K562 (cell line): ENCODE data around the gene CDYL2. TPM values are rescaled to one million over a fixed set of nuclear protein-coding genes. Genes with fewer than 3 reads are reported as not detected.

ENCODE experiments used
- ATAC-seq: fragments of 200-7000 bp; cut with Tn5 transposase; 3 replicates; pipeline ENCODE4 v1.9.1; 2020; ENCODE audit warnings: moderate library complexity
- BruUV-seq: library from RNA; stranded (reverse); fragments of 400-500 nt; replicated peaks from 2 replicates; lab custom pipeline; 2021; lab: Mats Ljungman, UMichigan
- CTCF ChIA-PET: fragments of 300-600 bp; formaldehyde crosslinking; extraction: SDS; loops from one replicate; lab custom pipeline; 2021; ENCODE audit warnings: low intra/inter-chr PET ratio; lab: Yijun Ruan, JAX
- POLR2A ChIA-PET: fragments of 300-600, 350-650 bp; sonication (Branson Sonifier 250); formaldehyde crosslinking; extraction: SDS; loops from one replicate; lab custom pipeline; 2021; ENCODE audit warnings: antibody characterized with exemption, inconsistent platforms; lab: Yijun Ruan, JAX
- DNase-seq, 4 experiments: peaks; one replicate each; pipeline versions ENCODE4 v3.0.0 to v3.0.0-alpha.2; 2011 to 2018; ENCODE audit warnings: low spot score in 3 of 4, mixed read lengths in 3 of 4; ENCODE audit errors: extremely low read depth in 1 of 4
- FAIRE-seq: peaks from 2 replicates; lab custom pipeline; 2011; peaks lifted over from hg19 to GRCh38; lab: Jason Lieb, UNC
- H2AFZ ChIP-seq: 2 replicates; pipeline ENCODE4 v1.6.0; 2011; ENCODE audit warnings: low read depth, low read length, control low read depth, inconsistent platforms
- H3K27ac ChIP-seq: fragments of 200-600 bp; 3 replicates; pipeline ENCODE4 v1.8.0; 2011; ENCODE audit warnings: low read depth, mild to moderate bottlenecking, control low read depth, inconsistent platforms, low read length, moderate library complexity, mixed read lengths; ENCODE audit errors: extremely low read depth
- H3K27me3 ChIP-seq, 2 experiments: fragments of 300-600 bp in 1 of 2; 2 replicates in 1 of 2; 3 replicates in 1 of 2; pipeline versions ENCODE4 v1.6.0 to v1.8.0; 2011; ENCODE audit warnings: inconsistent platforms in 2 of 2, low read length in 2 of 2, mild to moderate bottlenecking in 1 of 2, mixed read lengths in 1 of 2, moderate library complexity in 1 of 2; ENCODE audit not compliant: control insufficient read depth in 2 of 2, insufficient read depth in 2 of 2
- H3K36me3 ChIP-seq: fragments of 300-600 bp; 3 replicates; pipeline ENCODE4 v1.8.0; 2011; ENCODE audit warnings: mild to moderate bottlenecking, low read length, inconsistent platforms; ENCODE audit not compliant: control insufficient read depth, insufficient read depth
- H3K4me1 ChIP-seq, 2 experiments: fragments of 200-600 bp in 1 of 2; replicated peaks in 1 of 2; 2 replicates in 1 of 2; 3 replicates in 1 of 2; pipeline versions ENCODE4 v1.5.1 to v1.8.0; 2011; ENCODE audit warnings: inconsistent platforms in 2 of 2, low read length in 2 of 2, mild to moderate bottlenecking in 1 of 2, mixed read lengths in 1 of 2, moderate library complexity in 1 of 2; ENCODE audit not compliant: control insufficient read depth in 2 of 2, insufficient read depth in 2 of 2
- H3K4me2 ChIP-seq: 2 replicates; pipeline ENCODE4 v1.6.1; 2011; ENCODE audit warnings: low read length, control low read depth, inconsistent platforms, mixed read lengths; ENCODE audit not compliant: insufficient read depth
- H3K4me3 ChIP-seq: fragments of 200-600 bp; sonication (generic), shearing (Covaris generic); 2 replicates; pipeline ENCODE4 v1.5.1; 2016; ENCODE audit warnings: control low read depth, inconsistent platforms
- H3K79me2 ChIP-seq: fragments of 200-600 bp; 3 replicates; pipeline ENCODE4 v1.8.0; 2011; ENCODE audit warnings: low read length, inconsistent platforms; ENCODE audit not compliant: control insufficient read depth, insufficient read depth
- H3K9ac ChIP-seq, 2 experiments: 2 replicates each; pipeline versions ENCODE4 v1.6.0 to v1.6.1; 2011; ENCODE audit warnings: low read depth in 2 of 2, low read length in 2 of 2, control low read depth in 1 of 2, inconsistent platforms in 1 of 2, mild to moderate bottlenecking in 1 of 2, mixed read lengths in 1 of 2; ENCODE audit not compliant: insufficient read depth in 1 of 2
- H3K9me1 ChIP-seq: one replicate; pipeline ENCODE4 v1.6.0; 2011; ENCODE audit warnings: inconsistent platforms, mild to moderate bottlenecking, low read length, moderate library complexity; ENCODE audit not compliant: control insufficient read depth, insufficient read depth
- H3K9me3 ChIP-seq: replicated peaks from 2 replicates; pipeline ENCODE4 v1.5.1; 2011; ENCODE audit warnings: low read depth, low read length, inconsistent platforms; ENCODE audit not compliant: control insufficient read depth, insufficient read depth
- H4K20me1 ChIP-seq: replicated peaks from 2 replicates; pipeline ENCODE4 v1.6.1; 2011; ENCODE audit warnings: low read length, inconsistent platforms, mixed read lengths; ENCODE audit not compliant: control insufficient read depth, insufficient read depth
- ATF3 ChIP-seq, 2 experiments: fragments of 450-650 bp in 1 of 2; sonication (generic) in 1 of 2; formaldehyde crosslinking in 1 of 2; IDR thresholded peaks in 1 of 2; conservative IDR thresholded peaks in 1 of 2; 2 replicates each; pipeline versions ENCODE4 v1.6.1 to v1.8.1; 2016 to 2023; ENCODE audit warnings: mild to moderate bottlenecking in 2 of 2, moderate library complexity in 2 of 2, inconsistent platforms in 1 of 2, missing genetic modification reagents in 1 of 2
- ESRRB ChIP-seq: fragments of 250-450 bp; sonication (Bioruptor Pico); IDR thresholded peaks from 2 replicates; pipeline ENCODE4 v1.5.0; 2020; ENCODE audit warnings: mild to moderate bottlenecking, moderate library complexity, borderline replicate concordance
- FOSL1 ChIP-seq: fragments of 200-800 bp; sonication (Bioruptor generic); conservative IDR thresholded peaks from 2 replicates; pipeline ENCODE4 v1.6.1; 2016; ENCODE audit warnings: missing genetic modification characterization, missing compliant biosample characterization
- POLR2B ChIP-seq: fragments of 450-650 bp; IDR thresholded peaks from 2 replicates; pipeline ENCODE4 v1.6.1; 2018; ENCODE audit warnings: low read depth; ENCODE audit not compliant: partially characterized antibody
- RBM39 ChIP-seq: fragments of 200-400 bp; formaldehyde crosslinking; optimal IDR thresholded peaks from 2 replicates; pipeline ENCODE3; 2018; ENCODE audit warnings: low read depth, low read length
- THRA ChIP-seq: fragments of 450-650 bp; IDR thresholded peaks from 2 replicates; pipeline ENCODE4 v1.6.1; 2017; ENCODE audit warnings: mild to moderate bottlenecking, moderate library complexity
- ZC3H11A ChIP-seq: IDR thresholded peaks from 2 replicates; pipeline ENCODE4 v1.6.1; 2012; ENCODE audit warnings: low read depth, low read length, improper control_type of control experiment
- ZFX ChIP-seq: sonication (generic); formaldehyde crosslinking; IDR thresholded peaks from 2 replicates; pipeline ENCODE4 v1.8.0; 2022; ENCODE audit warnings: mild to moderate bottlenecking, missing genetic modification reagents, moderate library complexity
- ZNF311 ChIP-seq: fragments of 250-450 bp; sonication (Bioruptor Pico); IDR thresholded peaks from 2 replicates; pipeline ENCODE4 v1.4.0; 2020; ENCODE audit warnings: mild to moderate bottlenecking, moderate library complexity
- WGBS: fragments of 100-300 bp; shearing (Covaris generic); methylation state at CpG from one replicate; pipeline ENCODE4 v1.1.6; 2016; ENCODE audit warnings: low coverage, mixed read lengths; ENCODE audit not compliant: insufficient coverage; ENCODE audit errors: missing lambda C conversion rate; 5-methylcytosine and 5-hydroxymethylcytosine counted together
- in situ Hi-C: fragments of 300-500 bp; cut with MboI; formaldehyde crosslinking; loops from 4 replicates; pipeline ENCODE4 v1.15.0; 2018; ENCODE audit warnings: inconsistent platforms, mixed read lengths
- intact Hi-C: fragments of 100-400 bp; cut with micrococcal nuclease; formaldehyde crosslinking; loops from 2 replicates; pipeline ENCODE4 v1.14.2; 2022
- polyA plus RNA-seq, 8 experiments: library from polyadenylated mRNA; depleted of rRNA in 4 of 8; stranded (reverse) in 5 of 8; unstranded in 3 of 8; fragments of >200 nt; fragmentation: Nextera tagmentation in 2 of 8; fragmentation: Illumina TruSeq in 1 of 8; extraction: Ambion mirVana in 2 of 8; extraction: Trizol in 1 of 8; gene quantifications; 2 replicates each; pipeline versions ENCODE4 v1.2.1 to v1.2.3, GENCODE V29; 2011 to 2014; ENCODE audit warnings: inconsistent platforms in 1 of 8, missing spikeins in 1 of 8
- total RNA-seq, 7 experiments: library from RNA; depleted of rRNA in 6 of 7; stranded (reverse); fragments of >200 nt in 6 of 7; fragmentation: Illumina TruSeq in 2 of 7; extraction: Trizol in 2 of 7; gene quantifications; 2 replicates each; pipeline versions ENCODE4 v1.2.1 to v1.2.3, GENCODE V29; 2011 to 2021; ENCODE audit warnings: low replicate concordance in 1 of 7
- TF ChIP-seq, protein P1 (sequence below): fragments of 250-450 bp; sonication (Bioruptor Pico); IDR thresholded peaks from 2 replicates; pipeline ENCODE4 v1.5.0; 2021; ENCODE audit warnings: mild to moderate bottlenecking, moderate library complexity
- TF ChIP-seq, protein P2 (sequence below): fragments of 450-650 bp; IDR thresholded peaks from 2 replicates; pipeline ENCODE4 v1.6.1; 2016; ENCODE audit warnings: missing biosample characterization, missing genetic modification characterization
- TF ChIP-seq, protein P3 (sequence below): sonication (generic); formaldehyde crosslinking; IDR thresholded peaks from 2 replicates; pipeline ENCODE4 v1.8.1; 2022; ENCODE audit warnings: missing genetic modification reagents

The CDYL2 gene
- total and polyA plus RNA-seq, 9 of the 15 experiments (the other 6 are each of a cell fraction or from before 2014, with no cell fraction given) = under 0.01 to 0.04 (median 0.01) TPM; not detected in 6

DNA sequence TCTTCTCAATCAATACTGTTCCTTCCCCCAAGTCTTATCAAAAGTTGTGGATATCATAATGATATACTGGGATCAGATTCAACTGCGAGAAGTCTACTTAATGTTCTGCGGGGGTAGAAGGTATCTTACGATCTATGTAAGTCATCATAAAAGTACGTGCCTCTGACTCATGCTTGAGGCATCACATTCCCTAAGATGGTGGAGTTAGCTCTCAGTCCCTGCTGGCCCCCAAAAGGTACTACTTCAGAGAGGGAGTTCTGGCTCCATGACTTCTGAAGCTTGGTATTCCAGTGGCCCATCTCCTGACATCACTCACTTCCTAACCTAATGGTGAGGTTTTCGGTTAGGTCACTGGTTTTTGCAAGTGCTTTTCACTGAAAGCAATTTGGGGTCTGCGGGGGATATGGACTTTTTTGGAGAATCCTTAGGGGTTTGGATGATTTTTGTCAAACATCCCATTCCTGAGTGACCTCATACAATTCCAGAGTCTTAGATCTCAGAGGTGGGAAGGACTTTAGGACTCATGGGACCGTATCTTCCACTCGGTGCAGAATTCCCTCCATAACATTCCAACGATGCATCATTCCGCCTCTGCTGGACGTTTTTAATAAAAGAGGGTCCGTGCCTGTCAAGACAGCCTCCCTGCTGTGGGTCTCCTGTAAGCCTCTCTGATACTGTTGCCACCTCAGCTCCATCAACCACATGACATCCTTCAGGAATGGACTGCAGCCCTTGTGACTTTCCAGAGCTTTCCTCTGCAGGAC is 189.3 kb downstream of the CDYL2 start:
- Histone ChIP-seq H2AFZ (no peak overlapping the region), H3K9me1 (no peaks in the 10 kb centered on the region), H3K27ac (no peak overlapping the region), H4K20me1 (no peaks in the 10 kb centered on the region), H3K79me2 (no peaks in the 10 kb centered on the region), H3K27me3 (peaks cover 2 to 58% of the 10 kb centered on the region in 2 experiments; a peak in 3 of 5 replicates), H3K4me3 (no peak overlapping the region), H3K9me3 (no peaks in the 10 kb centered on the region), H3K9ac (no peak overlapping the region), H3K36me3 (no peaks in the 10 kb centered on the region), H3K4me1 (no peaks in the 10 kb centered on the region), H3K4me2 (no peak overlapping the region)
- BruUV-seq = no TSS peak
- ATAC-seq (peak; percentile 40; the same call in 2 of the 3 replicates), DNase-seq (peak in 2 of 4 experiments; percentile 23 to 25), FAIRE-seq (no peak)
- in situ Hi-C loops = no loop called here
- intact Hi-C loops = no loop called here
- POLR2A ChIA-PET = no interaction called here
- CTCF ChIA-PET = no interaction called here
- WGBS = 2% methylated on average over 12 of the region's 12 CpGs
- TF ChIP-seq ZNF311 (CRISPR knock-in tag) (no peak), RBM39 (no peak), FOSL1 (tag) (peak; percentile 55), THRA (no peak), ZC3H11A (no peak), ATF3 (IDR thresholded peaks at IDR 0.05) (peak; percentile 53), ATF3 (CRISPR knock-in tag; conservative IDR thresholded peaks at IDR 0.05) (no peak), ESRRB (no peak), POLR2B (no peak), ZFX (CRISPR knock-in tag) (no peak)
- TF ChIP-seq, protein P1, sequence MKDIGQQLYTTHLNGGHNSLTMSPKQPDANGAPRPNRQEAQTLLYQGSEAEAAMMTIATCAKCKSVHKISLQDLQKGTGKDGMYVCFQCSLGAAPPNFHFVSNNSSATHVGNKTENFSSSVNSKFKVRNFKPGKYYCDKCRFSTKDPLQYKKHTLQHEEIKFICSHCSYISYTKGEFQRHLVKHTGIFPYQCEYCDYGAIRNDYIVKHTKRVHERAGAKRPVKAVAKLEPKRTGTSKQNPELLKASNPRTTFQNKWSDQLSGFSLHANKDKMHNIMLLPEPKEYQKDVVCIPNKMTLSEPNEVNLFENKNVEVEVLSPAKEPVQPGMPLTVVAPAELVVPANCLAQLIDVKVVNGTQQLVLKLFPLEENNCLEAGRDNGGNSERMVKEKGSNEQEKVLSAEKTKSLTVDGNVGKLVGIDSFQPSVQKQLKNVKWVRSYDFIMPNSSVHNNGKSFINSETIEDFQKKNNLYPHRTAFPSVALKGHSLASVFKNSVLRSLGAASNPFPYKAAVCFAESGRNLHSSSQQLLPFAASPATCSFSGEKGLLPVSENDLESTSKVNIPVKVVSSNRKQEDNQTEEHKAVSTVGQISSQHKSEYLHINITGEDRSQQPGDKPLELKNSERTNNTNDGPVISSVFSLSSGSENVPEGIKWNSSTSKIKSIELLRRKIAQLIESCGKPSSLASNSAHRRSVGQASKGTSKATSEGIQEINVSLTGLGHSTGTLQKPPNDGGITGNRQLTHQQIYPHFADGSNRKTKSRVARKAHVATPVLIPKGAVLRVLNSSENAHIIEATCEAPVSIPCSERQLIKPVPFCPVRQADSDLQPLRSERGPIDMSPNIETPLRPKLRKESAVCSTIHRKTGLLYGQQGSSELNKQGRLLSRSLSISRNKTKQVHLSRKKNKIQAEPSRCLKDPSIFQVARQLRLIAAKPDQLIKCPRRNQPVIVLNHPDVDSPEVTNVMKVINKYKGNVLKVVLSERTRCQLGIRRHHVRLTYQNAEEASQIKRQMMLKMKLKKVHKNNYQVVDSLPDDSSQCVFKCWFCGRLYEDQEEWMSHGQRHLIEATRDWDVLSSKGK = no peak
- TF ChIP-seq, protein P2, sequence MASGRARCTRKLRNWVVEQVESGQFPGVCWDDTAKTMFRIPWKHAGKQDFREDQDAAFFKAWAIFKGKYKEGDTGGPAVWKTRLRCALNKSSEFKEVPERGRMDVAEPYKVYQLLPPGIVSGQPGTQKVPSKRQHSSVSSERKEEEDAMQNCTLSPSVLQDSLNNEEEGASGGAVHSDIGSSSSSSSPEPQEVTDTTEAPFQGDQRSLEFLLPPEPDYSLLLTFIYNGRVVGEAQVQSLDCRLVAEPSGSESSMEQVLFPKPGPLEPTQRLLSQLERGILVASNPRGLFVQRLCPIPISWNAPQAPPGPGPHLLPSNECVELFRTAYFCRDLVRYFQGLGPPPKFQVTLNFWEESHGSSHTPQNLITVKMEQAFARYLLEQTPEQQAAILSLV (tag) = no peak
- TF ChIP-seq, protein P3, sequence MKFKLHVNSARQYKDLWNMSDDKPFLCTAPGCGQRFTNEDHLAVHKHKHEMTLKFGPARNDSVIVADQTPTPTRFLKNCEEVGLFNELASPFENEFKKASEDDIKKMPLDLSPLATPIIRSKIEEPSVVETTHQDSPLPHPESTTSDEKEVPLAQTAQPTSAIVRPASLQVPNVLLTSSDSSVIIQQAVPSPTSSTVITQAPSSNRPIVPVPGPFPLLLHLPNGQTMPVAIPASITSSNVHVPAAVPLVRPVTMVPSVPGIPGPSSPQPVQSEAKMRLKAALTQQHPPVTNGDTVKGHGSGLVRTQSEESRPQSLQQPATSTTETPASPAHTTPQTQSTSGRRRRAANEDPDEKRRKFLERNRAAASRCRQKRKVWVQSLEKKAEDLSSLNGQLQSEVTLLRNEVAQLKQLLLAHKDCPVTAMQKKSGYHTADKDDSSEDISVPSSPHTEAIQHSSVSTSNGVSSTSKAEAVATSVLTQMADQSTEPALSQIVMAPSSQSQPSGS (CRISPR knock-in tag) = no peak
